ENCODE measurements around the gene IGF2BP2.

GRCh38 chr3:185831990-185832389 lies 7.1 kb upstream of the IGF2BP2 start:
- TF ChIP-seq, protein P1, sequence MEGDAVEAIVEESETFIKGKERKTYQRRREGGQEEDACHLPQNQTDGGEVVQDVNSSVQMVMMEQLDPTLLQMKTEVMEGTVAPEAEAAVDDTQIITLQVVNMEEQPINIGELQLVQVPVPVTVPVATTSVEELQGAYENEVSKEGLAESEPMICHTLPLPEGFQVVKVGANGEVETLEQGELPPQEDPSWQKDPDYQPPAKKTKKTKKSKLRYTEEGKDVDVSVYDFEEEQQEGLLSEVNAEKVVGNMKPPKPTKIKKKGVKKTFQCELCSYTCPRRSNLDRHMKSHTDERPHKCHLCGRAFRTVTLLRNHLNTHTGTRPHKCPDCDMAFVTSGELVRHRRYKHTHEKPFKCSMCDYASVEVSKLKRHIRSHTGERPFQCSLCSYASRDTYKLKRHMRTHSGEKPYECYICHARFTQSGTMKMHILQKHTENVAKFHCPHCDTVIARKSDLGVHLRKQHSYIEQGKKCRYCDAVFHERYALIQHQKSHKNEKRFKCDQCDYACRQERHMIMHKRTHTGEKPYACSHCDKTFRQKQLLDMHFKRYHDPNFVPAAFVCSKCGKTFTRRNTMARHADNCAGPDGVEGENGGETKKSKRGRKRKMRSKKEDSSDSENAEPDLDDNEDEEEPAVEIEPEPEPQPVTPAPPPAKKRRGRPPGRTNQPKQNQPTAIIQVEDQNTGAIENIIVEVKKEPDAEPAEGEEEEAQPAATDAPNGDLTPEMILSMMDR (IDR thresholded peaks at IDR 0.05) = no peak
- TF ChIP-seq POLR2A (IDR thresholded peaks at IDR 0.05) = no peak
